Sigmoid colon (tissue), 7 donors: ENCODE results near the gene PPM1F. TPM values are rescaled to one million over a fixed set of nuclear protein-coding genes. Genes with fewer than 3 reads are reported as not detected.

Source experiments
- DNase-seq: peaks from one replicate; pipeline ENCODE4 v3.0.0-alpha.2; 2019
- H3K27ac ChIP-seq, 4 donors: fragments of 200-600 bp; sonication (generic); one replicate each; pipeline ENCODE4 v1.5.1; 2016 to 2019; ENCODE audit warnings: mild to moderate bottlenecking in 1 of 4
- H3K27me3 ChIP-seq, 3 donors: fragments of 200-600 bp; sonication (generic); one replicate each; pipeline ENCODE4 v1.5.1; 2019; ENCODE audit warnings: mild to moderate bottlenecking in 1 of 3
- H3K36me3 ChIP-seq, 4 donors: fragments of 200-600 bp; sonication (generic); one replicate each; pipeline ENCODE4 v1.5.1; 2016 to 2019
- H3K4me1 ChIP-seq, 4 donors: fragments of 200-600 bp; sonication (generic); one replicate each; pipeline ENCODE4 v1.5.1; 2017 to 2019
- H3K4me3 ChIP-seq, 4 donors: fragments of 200-600 bp; sonication (generic); one replicate each; pipeline ENCODE4 v1.5.1; 2017 to 2019; ENCODE audit warnings: mild to moderate bottlenecking in 2 of 4, moderate library complexity in 1 of 4
- H3K9me3 ChIP-seq, 4 donors: fragments of 200-600 bp in 3 of 4; sonication (generic) in 3 of 4; one replicate each; pipeline versions ENCODE4 v1.5.1 to v1.6.1; 2013 to 2019
- EP300 ChIP-seq, 4 donors: sonication (generic); formaldehyde crosslinking; IDR thresholded peaks; one replicate each; pipeline ENCODE4 v1.6.1; 2017; ENCODE audit warnings: antibody characterized with exemption in 4 of 4
- POLR2A ChIP-seq, 2 donors: fragments of 450-650 bp; IDR thresholded peaks; one replicate each; pipeline ENCODE4 v1.6.1; 2016; ENCODE audit warnings: antibody characterized with exemption in 2 of 2, mild to moderate bottlenecking in 2 of 2, moderate library complexity in 2 of 2
- POLR2AphosphoS5 ChIP-seq, 4 donors: sonication (generic); formaldehyde crosslinking; IDR thresholded peaks; one replicate each; pipeline ENCODE4 v1.6.1; 2017; ENCODE audit warnings: antibody characterized with exemption in 4 of 4
- WGBS, 2 donors: extraction: QIAGEN DNeasy Blood & Tissue Kit; methylation state at CpG; one replicate each; pipeline ENCODE4 v1.1.7; 2013; 5-methylcytosine and 5-hydroxymethylcytosine counted together
- intact Hi-C: fragments of 100-400 bp; cut with DNase I; formaldehyde crosslinking; loops from one replicate; pipeline ENCODE4 v1.15.1; 2023
- polyA plus RNA-seq, 3 donors: library from polyadenylated mRNA; stranded (reverse); fragments of 200-250 nt; gene quantifications; one replicate each; pipeline ENCODE4 v1.2.3, GENCODE V29; 2013
- total RNA-seq, 4 donors: library from RNA; depleted of rRNA; stranded (reverse); fragments of >200 nt; gene quantifications; one replicate each; pipeline ENCODE4 v1.1.0, GENCODE V29; 2016
- TF ChIP-seq, protein P1 (sequence below), 4 experiments: fragments of 450-650 bp in 3 of 4; fragments of 200-600 bp in 1 of 4; IDR thresholded peaks; one replicate each; pipeline ENCODE4 v1.5.1; 2016 to 2019; ENCODE audit warnings: antibody characterized with exemption in 4 of 4, mild to moderate bottlenecking in 3 of 4, moderate library complexity in 2 of 4
- donor health status: healthy with polysubstance abuse.
- donor health status: Bipolar disorder and iron deficiency.
- donor health status: healthy.

Gene PPM1F
- total and polyA plus RNA-seq, 7 donors, result 2.5 to 39.2 (median 20.3) TPM

- H3K4me3 ChIP-seq, result no peak overlapping the region
- H3K27ac ChIP-seq, result no peak overlapping the region
- H3K4me1 ChIP-seq, result no peaks in the 10 kb centered on the region
- DNase-seq, result no peak
- intact Hi-C loops, result no loop called here
- H3K9me3 ChIP-seq, result no peaks in the 10 kb centered on the region
- WGBS, 2 donors, result 93 to 96% methylated on average over 7 of the region's 7 CpGs
- H3K36me3 ChIP-seq, result peaks cover 42 to 84% (median 54%) of the 10 kb centered on the region in 4 donors
- no peak for TF ChIP-seq EP300 (IDR thresholded peaks at IDR 0.05)
- no peak for TF ChIP-seq POLR2AphosphoS5 (IDR thresholded peaks at IDR 0.05)
- TF ChIP-seq, protein P1, sequence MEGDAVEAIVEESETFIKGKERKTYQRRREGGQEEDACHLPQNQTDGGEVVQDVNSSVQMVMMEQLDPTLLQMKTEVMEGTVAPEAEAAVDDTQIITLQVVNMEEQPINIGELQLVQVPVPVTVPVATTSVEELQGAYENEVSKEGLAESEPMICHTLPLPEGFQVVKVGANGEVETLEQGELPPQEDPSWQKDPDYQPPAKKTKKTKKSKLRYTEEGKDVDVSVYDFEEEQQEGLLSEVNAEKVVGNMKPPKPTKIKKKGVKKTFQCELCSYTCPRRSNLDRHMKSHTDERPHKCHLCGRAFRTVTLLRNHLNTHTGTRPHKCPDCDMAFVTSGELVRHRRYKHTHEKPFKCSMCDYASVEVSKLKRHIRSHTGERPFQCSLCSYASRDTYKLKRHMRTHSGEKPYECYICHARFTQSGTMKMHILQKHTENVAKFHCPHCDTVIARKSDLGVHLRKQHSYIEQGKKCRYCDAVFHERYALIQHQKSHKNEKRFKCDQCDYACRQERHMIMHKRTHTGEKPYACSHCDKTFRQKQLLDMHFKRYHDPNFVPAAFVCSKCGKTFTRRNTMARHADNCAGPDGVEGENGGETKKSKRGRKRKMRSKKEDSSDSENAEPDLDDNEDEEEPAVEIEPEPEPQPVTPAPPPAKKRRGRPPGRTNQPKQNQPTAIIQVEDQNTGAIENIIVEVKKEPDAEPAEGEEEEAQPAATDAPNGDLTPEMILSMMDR (IDR thresholded peaks at IDR 0.05), result no peak
- TF ChIP-seq POLR2A (IDR thresholded peaks at IDR 0.05), result no peak
- H3K27me3 ChIP-seq, result no peaks in the 10 kb centered on the region
Measured at GRCh38 chr22:21971858-21972275, 19.2 kb upstream of the PPM1F start.

GRCh38 chr22:21970800-21971617 lies 18.4 kb upstream of the PPM1F start:
- no peak for DNase-seq
- intact Hi-C loops, result no loop called here
- TF ChIP-seq POLR2A (IDR thresholded peaks at IDR 0.05) (no peak), EP300 (IDR thresholded peaks at IDR 0.05) (no peak), POLR2AphosphoS5 (IDR thresholded peaks at IDR 0.05) (no peak)
- TF ChIP-seq, protein P1 (IDR thresholded peaks at IDR 0.05), result no peak
- Histone ChIP-seq H3K4me1 (no peaks in the 10 kb centered on the region), H3K27ac (no peak overlapping the region), H3K4me3 (no peak overlapping the region), H3K9me3 (no peaks in the 10 kb centered on the region), H3K27me3 (no peaks in the 10 kb centered on the region), H3K36me3 (peaks cover 50 to 93% (median 63%) of the 10 kb centered on the region in 4 donors)
- 93 to 94% methylated on average over 18 of the region's 18 CpGs for WGBS, 2 donors

GRCh38 chr22:21970037-21970799 lies 17.6 kb upstream of the PPM1F start:
- Histone ChIP-seq H3K4me3 (no peak overlapping the region), H3K27ac (no peak overlapping the region), H3K4me1 (no peaks in the 10 kb centered on the region), H3K9me3 (no peaks in the 10 kb centered on the region), H3K27me3 (no peaks in the 10 kb centered on the region), H3K36me3 (peaks cover 50 to 99% (median 69%) of the 10 kb centered on the region in 4 donors)
- no peak for DNase-seq
- intact Hi-C loops, result no loop called here
- WGBS, 2 donors, result 83 to 91% methylated on average over 19 of the region's 19 CpGs
- TF ChIP-seq, protein P1 (IDR thresholded peaks at IDR 0.05), result no peak
- TF ChIP-seq EP300 (IDR thresholded peaks at IDR 0.05) (no peak), POLR2AphosphoS5 (IDR thresholded peaks at IDR 0.05) (no peak)

- no peak for DNase-seq
- Histone ChIP-seq H3K4me3 (no peak overlapping the region), H3K9me3 (no peaks in the 10 kb centered on the region), H3K36me3 (peaks cover 52 to 100% (median 78%) of the 10 kb centered on the region in 4 donors), H3K27me3 (no peaks in the 10 kb centered on the region), H3K4me1 (no peaks in the 10 kb centered on the region), H3K27ac (no peak overlapping the region)
- WGBS, 2 donors, result 94 to 97% methylated on average over 5 of the region's 5 CpGs
- TF ChIP-seq, protein P1 (IDR thresholded peaks at IDR 0.05), result no peak
- no peak for TF ChIP-seq POLR2AphosphoS5 (IDR thresholded peaks at IDR 0.05)
- no peak for TF ChIP-seq POLR2A (IDR thresholded peaks at IDR 0.05)
- TF ChIP-seq EP300 (IDR thresholded peaks at IDR 0.05), result no peak
- intact Hi-C loops, result no loop called here
Measured at GRCh38 chr22:21968452-21969129, 15.9 kb upstream of the PPM1F start.
